GM18511 (cell line): ENCODE data around the gene TAAR6.
"Not testable (repeated sequence)": the region's sequence is repeated elsewhere in the genome, so short reads cannot be mapped to it uniquely, and the experiment has no call there.

Experiments used
- ATAC-seq: cut with Tn5 transposase; IDR thresholded peaks from one replicate; pipeline ENCODE4 v1.9.1; 2021; ENCODE audit warnings: mild to moderate bottlenecking, moderate library complexity; ENCODE audit not compliant: unreplicated experiment

The TAAR6 gene

DNA sequence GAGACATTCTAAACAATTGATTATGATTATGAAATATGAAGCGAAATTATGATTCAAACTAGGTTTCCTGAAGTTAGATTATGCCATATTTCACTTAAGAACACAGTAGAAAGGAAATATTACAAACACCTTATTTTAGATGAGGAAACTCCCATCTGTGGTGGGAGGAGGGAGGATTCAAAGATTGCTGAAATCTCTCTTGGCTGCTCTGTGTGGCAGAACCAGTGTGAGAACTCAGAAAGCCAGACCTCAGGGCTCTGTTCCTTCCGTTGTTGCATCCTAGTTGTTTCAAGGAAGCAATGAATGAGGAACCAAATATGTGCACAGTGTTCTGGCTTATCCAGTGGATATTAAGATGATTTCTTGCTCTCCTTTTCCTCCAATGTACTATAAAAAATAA lies 17.3 kb downstream of the TAAR6 start:
- no peak for ATAC-seq

DNA sequence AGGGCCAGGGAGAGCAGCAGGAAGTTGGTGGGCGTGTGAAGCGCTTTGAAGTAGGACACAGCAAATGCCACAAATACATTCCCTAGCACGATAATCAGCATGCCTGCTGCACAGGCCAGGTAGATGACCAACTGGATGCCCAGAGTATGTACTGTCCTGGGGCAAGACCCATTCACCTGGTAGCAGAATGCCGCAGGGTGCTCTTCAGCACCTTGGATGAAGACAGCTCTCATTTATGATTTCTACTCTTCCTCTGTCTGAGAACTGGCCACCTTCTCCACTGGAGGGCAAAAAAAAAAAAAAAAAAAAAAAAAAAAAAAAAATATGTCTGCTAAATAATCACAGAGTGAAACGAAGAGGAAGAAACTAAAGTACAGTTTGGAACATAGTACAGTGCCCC lies 19.3 kb downstream of the TAAR6 start, which contains the start of gene TAAR5:
Gene TAAR5 (minus strand): TSS at position 288 of the 400 bp plus-strand sequence. CDS start 55 bp downstream, at position 233.
- ATAC-seq, result no peak

DNA sequence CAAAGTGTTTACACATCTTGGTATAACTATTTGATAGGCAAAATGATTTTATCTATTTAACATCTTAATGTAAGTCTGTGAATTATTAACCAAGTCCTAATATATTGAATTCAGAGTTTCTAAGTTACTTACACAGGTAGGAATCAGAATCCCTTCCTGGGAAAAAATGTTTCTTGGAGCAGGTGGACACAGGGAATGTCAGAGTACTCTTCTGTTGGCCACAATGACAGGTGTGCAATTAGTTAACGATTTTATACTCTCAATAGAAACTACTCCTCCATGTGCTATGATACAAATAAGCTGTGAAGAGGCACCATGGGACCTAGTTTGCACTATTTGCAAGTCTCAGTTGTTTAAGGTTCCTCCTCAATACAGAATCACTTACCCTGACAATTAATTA lies 20.2 kb downstream of the TAAR6 start:
- ATAC-seq, result no peak

DNA sequence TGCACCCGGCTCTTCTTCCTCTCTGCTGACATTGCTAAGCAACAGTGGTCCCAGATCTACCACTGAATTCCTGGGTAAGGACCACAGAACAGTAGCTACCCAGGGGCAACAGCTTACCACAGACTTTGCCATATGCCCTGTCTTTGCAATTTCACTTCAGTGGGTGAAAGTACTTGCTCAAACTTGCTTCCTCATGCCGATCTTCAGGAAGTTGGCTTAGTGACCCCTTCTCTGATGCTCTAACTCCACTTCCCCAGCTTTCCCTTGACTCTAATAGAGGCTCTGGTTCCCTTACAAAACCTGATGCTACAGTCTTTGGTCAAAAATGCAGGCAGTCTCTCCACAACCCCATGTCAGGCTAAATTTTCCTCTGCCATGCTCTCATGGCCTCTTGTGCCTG lies 22.7 kb downstream of the TAAR6 start:
- no peak for ATAC-seq

DNA sequence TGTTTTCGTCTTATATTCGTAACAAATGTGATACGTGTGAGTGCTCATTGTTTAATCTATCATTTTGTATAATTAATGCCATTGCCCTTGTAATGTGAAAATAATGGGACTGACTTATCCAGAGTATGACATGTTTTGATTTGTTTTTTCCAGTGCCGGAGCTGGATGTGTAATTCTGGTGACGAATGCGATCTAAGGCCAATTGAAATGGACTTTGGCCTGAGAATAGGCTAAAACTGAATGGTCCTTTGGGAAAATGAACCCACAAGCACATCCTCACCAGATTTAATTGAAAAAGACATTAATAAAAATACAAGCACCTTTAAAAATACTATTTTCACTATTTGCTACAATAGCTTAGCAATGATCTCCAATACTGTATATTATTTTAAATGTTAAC lies 26.1 kb downstream of the TAAR6 start:
- no peak for ATAC-seq

DNA sequence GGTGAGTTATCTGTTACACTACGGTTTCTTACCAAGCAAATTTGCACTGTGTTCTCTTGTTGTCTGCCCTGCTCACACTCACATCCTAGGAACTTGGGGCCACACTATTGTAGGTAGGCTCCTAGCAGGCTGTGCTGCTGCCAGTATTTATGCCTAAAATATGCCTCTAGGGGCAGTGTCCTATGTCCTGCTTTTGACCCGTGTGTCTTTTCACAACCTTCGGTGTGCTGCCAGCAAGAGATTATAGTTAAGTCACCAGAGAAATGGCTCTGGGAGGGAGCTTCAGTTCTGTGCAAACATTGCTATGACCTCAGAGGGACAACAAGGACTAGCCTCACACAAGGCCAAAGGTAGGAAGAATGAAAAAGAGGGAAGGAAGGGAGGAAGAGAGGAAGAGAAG lies 28.4 kb downstream of the TAAR6 start:
- peak; percentile 87 for ATAC-seq

DNA sequence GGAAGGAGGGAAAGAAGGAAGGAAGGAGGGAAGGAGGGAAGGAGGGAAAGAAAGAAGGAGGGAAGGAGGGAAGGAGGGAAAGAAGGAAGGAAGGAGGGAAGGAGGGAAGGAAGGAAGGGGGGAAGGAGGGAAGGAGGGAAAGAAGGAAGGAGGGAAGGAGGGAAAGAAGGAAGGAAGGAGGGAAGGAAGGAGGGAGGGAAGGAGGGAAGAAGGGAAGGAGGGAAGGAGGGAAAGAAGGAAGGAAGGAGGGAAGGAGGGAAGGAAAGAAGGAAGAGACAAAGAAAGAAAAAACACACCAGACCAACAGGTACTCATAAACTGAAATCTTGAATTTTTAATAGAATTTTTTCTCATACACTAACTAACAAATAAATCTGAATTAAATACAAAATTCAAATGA lies 30.8 kb downstream of the TAAR6 start:
- not testable (repeated sequence) for ATAC-seq

DNA sequence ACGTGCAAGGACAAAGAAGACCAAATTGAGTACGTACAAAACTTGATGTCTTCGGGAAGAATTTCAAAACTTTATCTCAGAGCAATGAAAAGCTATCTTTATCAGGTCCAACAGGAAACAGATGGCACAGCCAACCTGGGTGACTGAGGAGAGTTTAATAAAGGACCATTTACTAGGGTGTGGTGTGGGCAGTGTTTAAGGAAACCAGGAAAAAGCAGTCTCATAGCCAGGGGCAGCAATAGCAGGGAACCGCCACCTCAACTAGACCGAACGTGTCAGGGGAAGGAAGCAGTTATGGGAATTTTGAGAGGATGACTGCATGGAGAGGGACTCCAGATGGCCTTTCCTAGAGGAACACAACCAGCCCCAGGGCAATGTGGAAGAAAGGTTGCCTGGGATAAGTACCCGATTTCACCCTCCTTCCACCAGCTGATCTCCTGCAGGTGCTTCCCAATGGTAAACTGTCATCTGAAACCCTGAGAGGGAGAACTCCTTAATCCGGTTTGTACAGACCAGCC lies 34.6 kb downstream of the TAAR6 start:
- ATAC-seq, result no peak

DNA sequence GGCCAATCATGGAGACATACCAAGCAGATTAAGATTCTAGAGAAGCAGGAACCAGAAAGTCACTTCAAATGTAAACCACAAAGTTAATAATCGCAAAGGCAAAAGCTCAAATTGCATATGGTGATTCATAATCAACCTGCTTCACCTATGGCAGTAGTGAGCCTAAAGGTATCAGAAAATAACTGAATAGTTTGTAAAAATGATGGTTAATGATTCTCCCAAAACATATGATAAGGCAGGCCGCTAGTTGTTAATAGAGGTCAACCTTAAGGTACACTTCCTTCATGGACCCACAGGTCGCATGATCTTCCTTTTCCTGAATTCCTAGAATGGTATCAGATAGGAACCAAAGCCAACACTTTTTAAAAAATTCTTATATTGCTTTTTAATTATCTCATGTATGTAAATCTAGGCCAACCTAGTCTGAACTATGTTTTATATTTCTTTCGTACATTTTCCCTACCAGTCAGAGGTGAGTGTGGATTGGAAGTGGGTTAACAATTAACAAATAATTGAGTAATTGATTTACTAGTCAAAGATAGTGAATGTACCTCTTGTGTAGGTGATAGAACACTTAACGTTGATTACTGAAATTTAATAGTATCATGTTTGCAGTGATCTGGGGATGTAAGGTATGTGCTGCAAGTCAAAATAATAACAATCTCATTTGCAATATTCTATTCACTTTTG lies 37.6 kb downstream of the TAAR6 start:
- ATAC-seq, result peak; percentile 91

DNA sequence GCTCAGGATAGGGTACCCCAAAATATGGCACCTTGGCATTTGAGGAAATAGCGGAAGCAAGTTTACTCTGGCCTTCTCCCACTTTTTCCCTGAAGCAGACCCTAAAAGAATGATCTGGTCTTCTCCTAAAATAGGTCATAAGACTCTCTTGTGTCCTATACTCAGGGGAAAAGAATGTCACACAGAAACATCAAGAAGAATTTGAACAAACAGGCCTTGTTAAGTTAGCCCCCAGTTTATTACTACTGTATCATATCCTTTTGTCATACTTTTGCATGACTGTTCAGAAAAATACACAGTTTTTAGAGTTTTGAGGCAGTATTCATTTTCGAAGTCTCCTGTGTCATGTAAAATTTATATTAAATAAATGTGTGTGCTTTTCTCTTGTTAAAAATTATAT lies 41.5 kb downstream of the TAAR6 start:
- ATAC-seq, result no peak

DNA sequence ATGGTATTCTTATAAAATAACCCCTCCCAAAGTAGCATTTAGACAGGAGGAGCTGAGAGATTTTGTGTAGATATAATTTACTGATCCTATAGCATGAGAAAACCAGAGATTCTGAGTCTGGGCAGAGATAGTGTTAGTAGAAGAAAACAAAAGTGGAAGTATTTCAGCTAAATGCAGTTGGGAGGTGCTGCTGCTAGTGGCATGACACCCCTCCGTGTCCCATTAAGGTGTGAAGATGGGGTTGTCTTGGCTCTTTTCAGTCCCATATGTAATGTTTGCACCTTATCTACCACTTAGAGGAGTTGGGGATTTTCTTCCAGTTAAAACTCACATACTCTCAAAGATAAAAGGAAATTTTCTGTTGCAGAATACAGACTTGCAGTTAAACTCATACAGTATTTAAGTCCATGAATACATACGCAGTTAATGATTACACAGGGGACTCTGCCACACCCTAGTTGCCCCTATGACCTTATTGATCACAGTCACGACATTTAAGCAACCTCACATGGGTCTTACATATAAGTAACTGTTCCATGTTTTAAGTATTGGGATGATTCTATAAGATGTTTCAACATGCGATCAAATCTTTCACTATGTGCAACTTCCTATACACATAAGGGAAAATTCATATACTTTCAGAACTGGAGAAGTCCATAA lies 42.5 kb downstream of the TAAR6 start:
- ATAC-seq, result no peak

DNA sequence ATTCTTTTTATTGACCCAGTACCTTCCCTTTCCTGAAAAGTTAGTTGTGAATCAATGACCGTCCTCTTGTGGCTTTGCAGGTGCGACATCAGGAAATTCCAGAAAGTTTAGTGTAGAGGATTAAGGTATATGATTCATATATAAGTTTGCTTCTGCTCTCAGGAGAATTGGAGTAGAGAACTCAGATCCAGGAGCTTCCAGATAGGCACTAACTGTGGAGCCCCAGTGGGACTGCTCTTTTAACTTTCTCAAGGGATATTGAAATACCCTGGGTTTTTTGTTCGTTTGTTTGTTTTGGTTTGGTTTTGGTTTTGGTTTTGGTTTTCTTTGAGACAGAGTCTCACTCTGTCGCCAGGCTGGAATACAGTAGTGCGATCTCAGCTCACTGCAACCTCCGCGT lies 44.4 kb downstream of the TAAR6 start:
- no peak for ATAC-seq

DNA sequence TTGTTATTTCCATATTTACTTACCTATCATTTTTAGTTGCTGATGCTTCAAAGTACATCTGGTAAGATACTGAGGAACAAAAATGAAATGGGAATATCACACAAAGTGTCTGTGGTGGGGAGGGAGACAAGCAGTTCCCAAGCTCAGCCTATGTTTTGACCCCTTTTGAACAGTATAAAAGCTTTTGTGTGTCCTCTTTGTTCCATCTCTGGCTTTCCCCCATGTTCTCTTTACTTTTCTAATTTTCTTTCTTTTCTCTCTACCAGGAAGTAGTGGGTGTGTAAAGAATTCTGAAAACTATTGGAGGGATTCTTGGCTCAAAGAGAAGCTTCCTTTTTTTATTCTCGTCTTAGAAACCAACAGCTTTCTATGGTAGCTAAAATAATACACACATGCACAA lies 46.6 kb downstream of the TAAR6 start:
- no peak for ATAC-seq
